GM12873 (cell line): ENCODE results near the gene MDC1.
A peak's percentile ranks its signal among the peaks of the same experiment; 100 is the strongest.

ENCODE experiments used
- CTCF ChIP-seq: IDR thresholded peaks from 2 replicates; pipeline ENCODE4 v1.5.1; 2012; ENCODE audit warnings: low read depth, mild to moderate bottlenecking, moderate library complexity, low read length, control low read depth; ENCODE audit not compliant: insufficient read depth; ENCODE audit errors: missing control alignments

Gene MDC1

GRCh38 chr6:30682143-30683117, 34.7 kb downstream of the MDC1 start:
- TF ChIP-seq CTCF: no peak

- TF ChIP-seq CTCF: no peak
Measured at GRCh38 chr6:30681766-30682142, 35.3 kb downstream of the MDC1 start.

- no peak for TF ChIP-seq CTCF
Measured at GRCh38 chr6:30679765-30680535, 37.1 kb downstream of the MDC1 start.

GRCh38 chr6:30678964-30679726, 37.9 kb downstream of the MDC1 start:
- peak; percentile 96 for TF ChIP-seq CTCF

- no peak for TF ChIP-seq CTCF
Measured at GRCh38 chr6:30676660-30677285, 40.3 kb downstream of the MDC1 start.

- TF ChIP-seq CTCF: peak; percentile 78
Measured at GRCh38 chr6:30672445-30673253, 44.4 kb downstream of the MDC1 start, which contains the start of gene DHX16. Gene DHX16, minus strand, starts transcription at chr6:30673006. Its CDS starts 165 bp downstream, at chr6:30672841.
